NOMO-1 (cell line): ENCODE data around the gene EPB41L5.
"Not testable (repeated sequence)": the region's sequence is repeated elsewhere in the genome, so short reads cannot be mapped to it uniquely, and the experiment has no call there.

Experiments used
- DNase-seq, 2 experiments: peaks; one replicate each; lab custom pipeline; 2025; ENCODE audit not compliant: unreplicated experiment in 2 of 2; lab: John Stamatoyannopoulos, UW

Gene EPB41L5

GRCh38 chr2:120029672-120030640 is 17.1 kb downstream of the EPB41L5 start:
- no peak for DNase-seq

GRCh38 chr2:120032297-120032696 is 19.4 kb downstream of the EPB41L5 start:
- no peak for DNase-seq

GRCh38 chr2:120034027-120034426 is 21.1 kb downstream of the EPB41L5 start:
- DNase-seq, result no peak

- no peak for DNase-seq
Observed at GRCh38 chr2:120034621-120035020, 21.7 kb downstream of the EPB41L5 start.

DNA sequence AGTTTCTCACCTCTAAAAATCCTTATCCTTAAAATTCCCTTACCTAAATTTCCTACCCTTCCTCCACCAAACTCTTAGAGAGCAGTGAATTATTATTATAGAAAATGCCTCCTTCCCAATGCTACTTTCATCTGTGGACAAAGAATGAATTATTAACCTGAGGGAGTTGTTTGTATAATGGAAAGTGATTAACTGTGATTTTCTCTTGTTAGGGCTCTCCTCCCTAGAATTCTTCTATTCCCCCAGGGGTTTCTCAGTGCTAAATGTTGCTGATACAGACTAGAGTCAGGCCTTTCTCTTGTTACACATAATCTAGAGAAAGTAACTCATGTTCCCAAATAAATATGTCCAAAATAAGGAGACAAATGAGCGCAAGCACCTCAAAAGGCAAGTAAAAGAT is 23.3 kb downstream of the EPB41L5 start:
- DNase-seq, result no peak

- no peak for DNase-seq
Observed at GRCh38 chr2:120037995-120038541, 25.2 kb downstream of the EPB41L5 start.

- no peak for DNase-seq
Observed at GRCh38 chr2:120042359-120042758, 29.5 kb downstream of the EPB41L5 start.

DNA sequence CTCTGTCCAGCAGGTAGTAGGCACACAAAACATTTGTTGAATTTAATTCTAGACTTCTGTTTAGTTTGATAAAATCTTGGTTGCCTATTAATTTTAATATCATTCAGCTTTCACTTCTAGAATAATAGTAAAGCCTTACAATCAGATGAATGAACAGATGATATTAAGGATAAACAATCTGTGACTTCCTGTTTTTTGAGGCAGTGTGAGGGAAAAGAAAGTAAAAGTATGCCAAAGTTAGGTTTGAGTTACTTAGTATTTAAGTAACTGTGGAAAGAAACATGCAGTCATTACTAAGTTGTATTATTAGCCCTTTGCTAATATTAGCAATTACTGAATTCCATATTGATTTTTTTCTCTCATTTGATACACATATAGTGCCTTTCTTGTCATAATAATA is 31.5 kb downstream of the EPB41L5 start:
- no peak for DNase-seq

- DNase-seq, result not testable (repeated sequence)
Observed at GRCh38 chr2:120045775-120046174, 32.9 kb downstream of the EPB41L5 start.

DNA sequence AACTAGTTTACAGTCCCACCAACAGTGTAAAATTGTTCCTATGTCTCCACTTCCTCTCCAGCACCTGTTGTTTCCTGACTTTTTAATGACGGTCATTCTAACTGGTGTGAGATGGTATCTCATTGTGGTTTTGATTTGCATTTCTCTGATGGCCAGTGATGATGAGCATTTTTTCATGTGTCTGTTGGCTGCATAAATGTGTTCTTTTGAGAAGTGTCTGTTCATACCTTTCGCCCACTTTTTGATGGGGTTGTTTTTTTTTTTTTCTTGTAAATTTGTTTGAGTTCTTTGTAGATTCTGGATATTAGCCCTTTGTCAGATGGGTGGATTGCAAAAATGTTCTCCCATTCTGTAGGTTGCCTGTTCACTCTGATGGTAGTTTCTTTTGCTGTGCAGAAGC is 33.4 kb downstream of the EPB41L5 start:
- DNase-seq, result not testable (repeated sequence)

GRCh38 chr2:120052597-120052996 is 39.7 kb downstream of the EPB41L5 start:
- no peak for DNase-seq

GRCh38 chr2:120053891-120054290 is 41.0 kb downstream of the EPB41L5 start:
- DNase-seq, result no peak

- DNase-seq, result no peak
Observed at GRCh38 chr2:120059483-120059882, 46.6 kb downstream of the EPB41L5 start.

GRCh38 chr2:120060088-120060623 is 47.3 kb downstream of the EPB41L5 start:
- no peak for DNase-seq

DNA sequence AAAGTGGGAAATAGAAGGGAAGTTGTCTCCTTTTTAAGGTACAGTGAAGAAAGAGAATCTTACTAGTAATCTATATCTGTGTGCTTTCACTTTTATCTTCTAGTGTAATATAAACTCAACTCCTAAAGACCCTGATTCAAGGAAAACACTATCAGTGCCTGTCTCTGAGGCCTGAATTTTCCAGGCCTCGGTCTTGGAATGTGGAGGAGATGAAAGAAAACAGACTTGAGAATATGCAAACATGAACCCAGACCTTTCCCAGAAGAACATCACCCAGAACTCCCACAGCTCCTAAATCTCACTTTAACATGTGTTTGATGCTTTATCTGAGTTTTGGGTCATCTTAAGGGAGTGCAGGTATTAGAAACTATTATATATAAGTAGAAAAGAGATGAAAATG is 51.8 kb downstream of the EPB41L5 start:
- DNase-seq, result no peak

- no peak for DNase-seq
Observed at GRCh38 chr2:120066800-120067547, 54.1 kb downstream of the EPB41L5 start.

- DNase-seq, result not testable (repeated sequence)
Observed at GRCh38 chr2:120068040-120068658, 55.3 kb downstream of the EPB41L5 start.

DNA sequence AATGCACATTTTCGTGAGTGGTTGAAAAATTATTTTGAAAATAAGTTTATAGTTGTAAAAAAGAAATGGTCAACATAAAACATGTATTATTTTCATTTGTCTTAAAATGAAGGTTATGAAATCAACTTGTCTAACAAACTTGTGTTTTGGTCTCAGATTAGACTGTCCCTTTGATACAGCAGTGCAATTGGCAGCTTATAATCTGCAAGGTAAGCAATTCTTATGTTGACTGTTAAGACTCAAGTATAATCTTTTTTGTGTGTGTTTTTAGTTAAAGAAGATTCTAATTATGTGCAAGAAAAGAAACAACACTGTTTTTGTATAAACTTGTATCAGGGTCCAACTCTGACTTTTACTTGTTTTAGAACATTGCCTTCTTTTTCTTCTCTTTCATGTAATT is 62.7 kb downstream of the EPB41L5 start:
- DNase-seq, result no peak

- DNase-seq, result no peak
Observed at GRCh38 chr2:120077896-120078295, 65.0 kb downstream of the EPB41L5 start.

- DNase-seq, result no peak
Observed at GRCh38 chr2:120079647-120080046, 66.8 kb downstream of the EPB41L5 start.

GRCh38 chr2:120091436-120091835 is 78.6 kb downstream of the EPB41L5 start:
- DNase-seq, result no peak
